Neutrophil (primary cell): Measurements from ENCODE around the gene SGCA.

Source experiments
- H3K27ac ChIP-seq: fragments of 200-600 bp; sonication (generic); 2 replicates; pipeline ENCODE4 v1.5.1; 2016; ENCODE audit warnings: mild to moderate bottlenecking, moderate library complexity
- H3K27me3 ChIP-seq: fragments of 200-600 bp; sonication (generic); 2 replicates; pipeline ENCODE4 v1.6.0; 2016; ENCODE audit warnings: mild to moderate bottlenecking
- H3K36me3 ChIP-seq: fragments of 200-600 bp; sonication (generic); 2 replicates; pipeline ENCODE4 v1.5.1; 2017
- H3K4me1 ChIP-seq, 2 experiments: fragments of 200-600 bp in 1 of 2; sonication (generic) in 1 of 2; 1 replicate in 1 of 2; 2 replicates in 1 of 2; pipeline versions ENCODE4 v1.5.1 to v1.6.1; 2013 to 2016; ENCODE audit warnings: low read depth in 1 of 2, low read length in 1 of 2, mild to moderate bottlenecking in 1 of 2, moderate library complexity in 1 of 2; ENCODE audit not compliant: control insufficient read depth in 1 of 2, insufficient read depth in 1 of 2
- H3K4me3 ChIP-seq, 2 experiments: fragments of 200-600 bp in 1 of 2; sonication (generic) in 1 of 2; 1 replicate in 1 of 2; 2 replicates in 1 of 2; pipeline ENCODE4 v1.5.1; 2013 to 2016; ENCODE audit warnings: low read depth in 1 of 2, low read length in 1 of 2, mild to moderate bottlenecking in 1 of 2, moderate library complexity in 1 of 2
- H3K9me3 ChIP-seq: fragments of 200-600 bp; sonication (generic); 2 replicates; pipeline ENCODE4 v1.5.1; 2016
- TF ChIP-seq, protein P1 (sequence below): fragments of 200-600 bp; sonication (generic); IDR thresholded peaks from 2 replicates; pipeline ENCODE4 v1.5.1; 2016; ENCODE audit warnings: antibody characterized with exemption

The SGCA gene

DNA sequence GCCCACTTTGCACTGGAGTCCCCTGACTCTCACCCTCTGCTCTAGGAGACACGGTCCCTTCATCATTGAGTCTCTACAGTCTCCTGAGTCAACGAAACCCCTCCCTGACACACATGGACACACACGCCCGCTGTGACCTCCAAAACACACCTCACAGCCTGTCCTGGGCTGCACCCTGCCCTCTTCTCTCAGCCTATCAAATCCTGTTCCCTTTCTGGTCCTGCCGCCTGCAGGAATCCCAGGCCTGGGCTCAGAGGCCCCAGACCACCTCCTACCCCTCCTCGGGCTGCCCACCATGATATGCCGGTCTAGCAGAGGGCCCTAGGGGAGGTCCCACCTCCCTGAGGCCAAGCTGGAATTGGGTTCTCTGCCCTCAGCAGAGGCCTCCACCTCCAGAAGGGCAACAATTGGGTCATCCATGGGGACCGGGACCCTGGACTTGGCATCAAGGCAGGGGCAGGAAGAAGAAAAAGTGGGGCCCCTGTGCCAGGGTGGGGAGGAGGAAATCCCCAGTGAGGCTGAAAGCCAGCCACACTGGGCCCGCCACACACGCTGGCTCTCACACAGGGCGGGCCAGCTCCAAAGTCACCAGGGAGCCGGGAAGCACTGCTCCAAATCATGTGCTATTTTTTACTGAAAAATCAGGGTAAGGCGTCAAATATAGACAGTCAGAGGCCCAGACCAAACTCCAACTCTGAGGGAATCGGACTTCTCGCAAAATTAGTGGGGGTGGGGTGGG, 18.7 kb upstream of the SGCA start:
- H3K36me3 ChIP-seq, result peaks cover 45% of the 10 kb centered on the region
- H3K9me3 ChIP-seq, result no peaks in the 10 kb centered on the region
- H3K27ac ChIP-seq, result peak overlapping the region; percentile 99
- H3K4me1 ChIP-seq, result peaks cover 46 to 59% of the 10 kb centered on the region in 2 experiments
- TF ChIP-seq, protein P1, sequence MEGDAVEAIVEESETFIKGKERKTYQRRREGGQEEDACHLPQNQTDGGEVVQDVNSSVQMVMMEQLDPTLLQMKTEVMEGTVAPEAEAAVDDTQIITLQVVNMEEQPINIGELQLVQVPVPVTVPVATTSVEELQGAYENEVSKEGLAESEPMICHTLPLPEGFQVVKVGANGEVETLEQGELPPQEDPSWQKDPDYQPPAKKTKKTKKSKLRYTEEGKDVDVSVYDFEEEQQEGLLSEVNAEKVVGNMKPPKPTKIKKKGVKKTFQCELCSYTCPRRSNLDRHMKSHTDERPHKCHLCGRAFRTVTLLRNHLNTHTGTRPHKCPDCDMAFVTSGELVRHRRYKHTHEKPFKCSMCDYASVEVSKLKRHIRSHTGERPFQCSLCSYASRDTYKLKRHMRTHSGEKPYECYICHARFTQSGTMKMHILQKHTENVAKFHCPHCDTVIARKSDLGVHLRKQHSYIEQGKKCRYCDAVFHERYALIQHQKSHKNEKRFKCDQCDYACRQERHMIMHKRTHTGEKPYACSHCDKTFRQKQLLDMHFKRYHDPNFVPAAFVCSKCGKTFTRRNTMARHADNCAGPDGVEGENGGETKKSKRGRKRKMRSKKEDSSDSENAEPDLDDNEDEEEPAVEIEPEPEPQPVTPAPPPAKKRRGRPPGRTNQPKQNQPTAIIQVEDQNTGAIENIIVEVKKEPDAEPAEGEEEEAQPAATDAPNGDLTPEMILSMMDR, result no peak
- H3K4me3 ChIP-seq, result peak overlapping the region; percentile 97 to 98
- no peaks in the 10 kb centered on the region for H3K27me3 ChIP-seq

DNA sequence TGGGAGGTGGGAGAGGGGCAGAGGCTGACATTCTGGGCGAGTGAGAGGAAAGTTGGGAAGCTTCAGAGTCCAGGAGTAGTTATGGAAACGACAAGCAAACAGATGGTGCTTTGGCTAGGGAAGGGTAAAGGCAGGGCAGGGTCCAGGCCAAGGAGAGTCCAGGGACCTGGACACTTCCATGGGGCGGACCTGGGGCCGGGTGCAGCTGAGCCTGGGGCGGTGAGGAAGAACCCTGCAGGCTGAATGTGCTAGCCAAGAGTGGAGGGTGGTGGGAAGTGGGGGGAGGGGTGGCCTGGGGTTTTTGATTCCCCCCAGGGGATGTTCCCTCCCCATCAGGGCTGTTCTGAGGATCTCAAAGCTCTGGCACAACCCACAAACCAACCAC, 18.0 kb upstream of the SGCA start:
- TF ChIP-seq, protein P1, result no peak
- Histone ChIP-seq H3K9me3 (no peaks in the 10 kb centered on the region), H3K4me1 (peaks cover 47 to 61% of the 10 kb centered on the region in 2 experiments), H3K27me3 (no peaks in the 10 kb centered on the region), H3K4me3 (peak overlapping the region; percentile 97 to 98), H3K27ac (peak overlapping the region; percentile 99), H3K36me3 (peaks cover 38% of the 10 kb centered on the region)

DNA sequence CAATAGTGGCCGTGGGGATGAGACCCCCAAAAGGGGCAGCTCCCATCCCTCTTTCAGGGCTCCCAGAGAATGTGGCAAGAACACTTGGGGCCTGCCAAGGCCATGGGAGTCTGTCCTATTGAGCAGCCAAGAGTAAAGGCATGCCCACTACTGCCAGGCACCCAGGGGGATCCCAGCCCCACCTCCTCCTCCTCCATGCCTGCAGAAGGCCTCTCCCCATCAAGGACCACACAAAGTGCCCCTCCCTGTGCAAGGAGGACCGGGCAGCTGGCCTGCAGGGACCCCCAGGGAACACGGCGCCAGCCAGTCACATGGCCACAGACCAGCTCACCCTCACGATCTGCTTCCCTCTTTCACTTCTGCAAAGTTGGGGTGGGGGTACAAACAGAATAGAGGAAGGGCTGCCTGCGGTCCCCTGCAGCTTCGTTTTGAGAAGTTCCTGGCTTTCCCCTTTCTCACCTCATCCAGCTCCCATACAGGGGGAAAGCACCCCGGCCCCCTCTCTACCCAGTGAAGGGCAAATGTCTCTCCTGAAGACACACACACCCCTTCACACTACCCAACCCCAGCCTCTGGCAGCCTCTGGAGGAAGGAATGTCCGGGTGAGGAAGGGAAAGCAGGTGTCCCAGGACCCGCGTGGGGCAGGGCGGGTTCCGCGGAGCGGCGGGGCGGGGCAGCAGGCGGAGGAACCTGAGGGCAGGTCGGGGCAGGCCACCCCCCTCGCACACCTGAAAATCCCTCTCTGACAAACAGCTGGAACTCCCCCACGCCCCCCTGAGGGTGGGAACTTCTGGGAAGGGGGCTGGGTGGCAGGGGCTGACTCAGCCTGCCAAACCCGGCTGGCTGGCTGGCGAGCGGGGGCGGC, 17.3 kb upstream of the SGCA start:
- TF ChIP-seq, protein P1, result peak; percentile 55
- Histone ChIP-seq H3K9me3 (no peaks in the 10 kb centered on the region), H3K4me3 (peak overlapping the region; percentile 97 to 98), H3K27me3 (no peaks in the 10 kb centered on the region), H3K36me3 (peaks cover 31% of the 10 kb centered on the region), H3K27ac (peak overlapping the region; percentile 99), H3K4me1 (peaks cover 46 to 59% of the 10 kb centered on the region in 2 experiments)

DNA sequence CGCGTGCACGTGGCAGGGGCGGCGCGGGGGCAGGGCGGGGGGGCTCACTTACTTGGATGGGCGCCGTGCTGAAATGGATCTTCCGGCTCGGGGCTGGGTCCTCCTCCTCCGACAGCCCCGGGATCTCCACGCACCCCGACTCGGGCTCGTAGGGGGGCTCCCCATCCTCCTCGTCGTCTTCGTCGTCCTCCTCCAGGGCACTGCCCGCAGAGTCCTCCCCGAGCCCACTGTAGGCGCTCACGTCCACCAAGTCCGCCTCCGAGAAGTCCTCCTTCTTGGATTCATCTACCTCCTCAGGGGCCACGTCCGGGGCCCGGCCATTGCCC, 16.8 kb upstream of the SGCA start:
- peak overlapping the region; percentile 97 to 98 for H3K4me3 ChIP-seq
- TF ChIP-seq, protein P1, result no peak
- peaks cover 46 to 59% of the 10 kb centered on the region in 2 experiments for H3K4me1 ChIP-seq
- peaks cover 25% of the 10 kb centered on the region for H3K36me3 ChIP-seq
- peak overlapping the region; percentile 99 for H3K27ac ChIP-seq
- no peaks in the 10 kb centered on the region for H3K27me3 ChIP-seq
- no peaks in the 10 kb centered on the region for H3K9me3 ChIP-seq

DNA sequence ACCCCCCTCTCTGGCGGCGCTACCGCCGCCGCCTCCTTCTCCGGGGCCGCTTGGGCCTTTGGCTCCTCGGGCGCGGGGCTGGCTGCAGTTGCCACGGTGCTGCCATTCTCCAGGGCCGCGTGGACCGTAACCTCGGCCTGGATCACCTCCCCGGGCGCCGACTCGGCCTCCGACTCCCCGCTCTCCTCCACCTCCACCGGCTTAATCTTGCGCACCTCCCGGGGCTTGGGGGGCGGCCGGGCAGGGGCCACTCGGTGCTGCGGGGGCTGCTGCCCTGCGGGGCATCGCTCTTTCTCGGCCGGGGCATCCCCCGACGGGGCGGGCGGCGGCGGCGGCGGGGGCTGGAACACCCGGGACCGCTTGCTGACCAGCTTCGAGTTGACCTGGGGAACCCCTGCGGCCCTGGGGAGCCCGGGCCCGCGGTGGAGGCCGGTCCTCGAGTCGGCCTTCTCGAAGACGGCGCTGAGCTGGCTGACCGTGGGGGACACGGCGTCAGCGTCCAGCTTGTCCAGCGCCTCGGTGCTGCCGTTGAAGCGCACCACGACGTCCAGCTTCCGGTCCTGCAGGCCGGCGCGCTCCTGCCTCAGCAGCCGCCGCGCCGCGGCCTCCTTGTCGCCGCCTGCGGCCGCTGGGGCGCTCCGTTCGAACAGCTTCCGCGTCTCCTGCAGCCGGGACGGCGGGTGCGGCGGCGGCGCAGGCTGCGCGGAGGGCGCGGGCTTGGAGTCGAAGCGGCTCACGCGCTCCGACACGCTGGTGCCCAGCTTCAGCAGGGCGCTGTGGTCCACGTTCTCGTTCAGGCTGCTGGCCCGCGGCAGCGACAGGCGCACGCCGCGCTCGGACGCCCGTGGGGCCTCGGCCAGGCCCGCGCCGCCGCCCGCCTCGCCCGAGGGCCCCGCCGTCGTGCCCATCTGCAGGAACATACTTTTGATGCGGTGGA, 16.1 kb upstream of the SGCA start:
- H3K36me3 ChIP-seq, result peaks cover 19% of the 10 kb centered on the region
- no peaks in the 10 kb centered on the region for H3K27me3 ChIP-seq
- peak overlapping the region; percentile 97 to 98 for H3K4me3 ChIP-seq
- TF ChIP-seq, protein P1, result peak; percentile 66
- peak overlapping the region; percentile 99 for H3K27ac ChIP-seq
- H3K4me1 ChIP-seq, result peaks cover 46 to 59% of the 10 kb centered on the region in 2 experiments
- no peaks in the 10 kb centered on the region for H3K9me3 ChIP-seq
